B cell (primary cell): ENCODE measurements around the gene GFI1B. TPM values are rescaled to one million over a fixed set of nuclear protein-coding genes. Genes with fewer than 3 reads are reported as not detected.

ENCODE experiments used
- ATAC-seq: fragments of 200-7000 bp; cut with Tn5 transposase; one replicate; pipeline ENCODE4 v1.10.0; 2021; ENCODE audit warnings: low read depth, mild to moderate bottlenecking, moderate number of reproducible peaks, moderate library complexity
- CTCF ChIA-PET: fragments of 350-600 bp; sonication (Branson Sonifier 250); formaldehyde crosslinking; loops from one replicate; lab custom pipeline; 2021; ENCODE audit warnings: antibody characterized with exemption, inconsistent platforms; lab: Charles Lee
- POLR2A ChIA-PET: fragments of 350-600 bp; sonication (Branson Sonifier 250); formaldehyde crosslinking; loops from one replicate; lab custom pipeline; 2021; ENCODE audit warnings: antibody characterized with exemption; lab: Charles Lee
- DNase-seq: peaks from one replicate; pipeline ENCODE4 v3.0.0; 2013
- H2AFZ ChIP-seq: 2 replicates; pipeline ENCODE4 v1.6.1; 2012; ENCODE audit warnings: mild to moderate bottlenecking, low read depth, low read length; ENCODE audit not compliant: insufficient read depth, poor library complexity, severe bottlenecking
- H3K27ac ChIP-seq, 2 donors: 1 replicate in 1 of 2; 2 replicates in 1 of 2; pipeline ENCODE4 v1.5.1; 2012 to 2013; ENCODE audit warnings: low read length in 2 of 2, mild to moderate bottlenecking in 2 of 2, moderate library complexity in 1 of 2
- H3K27me3 ChIP-seq, 4 experiments: fragments of 200-600 bp in 1 of 4; sonication (generic) in 1 of 4; replicated peaks in 1 of 4; 1 replicate in 2 of 4; 2 replicates in 2 of 4; pipeline versions ENCODE4 v1.6.1 to v1.7.0; 2013 to 2016; ENCODE audit warnings: low read length in 3 of 4, mild to moderate bottlenecking in 2 of 4, mixed read lengths in 1 of 4, moderate library complexity in 1 of 4; ENCODE audit not compliant: insufficient read depth in 4 of 4, control insufficient read depth in 3 of 4; ENCODE audit errors: control extremely low read depth in 1 of 4
- H3K36me3 ChIP-seq, 2 experiments: replicated peaks in 1 of 2; 1 replicate in 1 of 2; 2 replicates in 1 of 2; pipeline versions ENCODE4 v1.6.1 to v1.7.1; 2013; ENCODE audit warnings: low read length in 1 of 2; ENCODE audit not compliant: insufficient read depth in 2 of 2, control insufficient read depth in 1 of 2; ENCODE audit errors: control extremely low read depth in 1 of 2, extremely low read depth in 1 of 2
- H3K4me1 ChIP-seq, 2 donors: fragments of 200-600 bp in 1 of 2; sonication (generic) in 1 of 2; 1 replicate in 1 of 2; 2 replicates in 1 of 2; pipeline versions ENCODE4 v1.5.1 to v1.6.1; 2013 to 2017; ENCODE audit warnings: low read length in 2 of 2; ENCODE audit not compliant: control insufficient read depth in 2 of 2, insufficient read depth in 2 of 2
- H3K4me2 ChIP-seq: replicated peaks from 2 replicates; pipeline ENCODE3; 2012; ENCODE audit warnings: mild to moderate bottlenecking, low read depth, low read length; ENCODE audit not compliant: poor library complexity, severe bottlenecking
- H3K4me3 ChIP-seq, 5 experiments: fragments of 200-600 bp in 1 of 5; sonication (generic) in 1 of 5; 1 replicate in 3 of 5; 2 replicates in 2 of 5; pipeline versions ENCODE4 v1.5.1 to v1.7.0; 2011 to 2016; ENCODE audit warnings: low read length in 4 of 5, mild to moderate bottlenecking in 4 of 5, low read depth in 2 of 5, control low read depth in 1 of 5, moderate library complexity in 1 of 5; ENCODE audit not compliant: insufficient read depth in 1 of 5; ENCODE audit errors: control extremely low read depth in 1 of 5, extremely low read depth in 1 of 5
- H3K79me2 ChIP-seq: fragments of 200-600 bp; sonication (generic); one replicate; pipeline ENCODE4 v1.6.0; 2016; ENCODE audit warnings: low read length; ENCODE audit not compliant: control insufficient read depth, insufficient read depth
- H3K9ac ChIP-seq: fragments of 200-600 bp; sonication (generic); 2 replicates; pipeline ENCODE4 v1.6.1; 2017; ENCODE audit warnings: mild to moderate bottlenecking, low read length, moderate library complexity
- H3K9me3 ChIP-seq, 3 donors: one replicate each; pipeline versions ENCODE4 v1.6.1 to v1.7.1; 2013; ENCODE audit warnings: low read length in 2 of 3; ENCODE audit not compliant: control insufficient read depth in 2 of 3, insufficient read depth in 1 of 3; ENCODE audit errors: control extremely low read depth in 1 of 3
- H4K20me1 ChIP-seq: 2 replicates; pipeline ENCODE4 v1.6.0; 2012; ENCODE audit warnings: mild to moderate bottlenecking, low read length; ENCODE audit not compliant: insufficient read depth, control insufficient read depth, poor library complexity, severe bottlenecking
- H3K27ac Mint-ChIP-seq: one replicate; pipeline ENCODE4 v1.8.0; 2021; ENCODE audit warnings: mixed read lengths
- H3K27me3 Mint-ChIP-seq: one replicate; pipeline ENCODE4 v1.8.0; 2021; ENCODE audit warnings: mixed read lengths
- H3K4me1 Mint-ChIP-seq: one replicate; pipeline ENCODE4 v1.8.0; 2021; ENCODE audit warnings: mixed read lengths
- H3K4me3 Mint-ChIP-seq: one replicate; pipeline ENCODE4 v1.8.0; 2021; ENCODE audit warnings: mixed read lengths
- H3K9me3 Mint-ChIP-seq: one replicate; pipeline ENCODE4 v1.8.0; 2022; ENCODE audit warnings: mixed read lengths; ENCODE audit not compliant: insufficient read depth
- EZH2 ChIP-seq: IDR thresholded peaks from 2 replicates; pipeline ENCODE4 v1.6.1; 2012; ENCODE audit warnings: borderline replicate concordance, low read depth, mild to moderate bottlenecking, moderate library complexity, low read length; ENCODE audit not compliant: insufficient read depth, poor library complexity, severe bottlenecking
- WGBS: methylation state at CpG from one replicate; pipeline ENCODE4 v1.1.5; 2013; ENCODE audit warnings: missing lambda C conversion rate; ENCODE audit not compliant: insufficient coverage; 5-methylcytosine and 5-hydroxymethylcytosine counted together
- intact Hi-C: fragments of 100-400 bp; cut with micrococcal nuclease; formaldehyde crosslinking; loops from one replicate; pipeline ENCODE4 v1.10.0; 2022
- polyA plus RNA-seq: library from polyadenylated mRNA; depleted of rRNA; stranded (reverse); fragments of >200 nt; gene quantifications from 2 replicates; pipeline ENCODE4 v1.2.3, GENCODE V29; 2012
- total RNA-seq, 2 donors: library from RNA; stranded (reverse); fragments of 120-200 nt in 1 of 2; gene quantifications; 1 replicate in 1 of 2; 2 replicates in 1 of 2; pipeline versions ENCODE4 v1.2.3 to v1.2.4, GENCODE V29; 2013 to 2022
- TF ChIP-seq, protein P1 (sequence below): fragments of 200-600 bp; IDR thresholded peaks from one replicate; pipeline ENCODE4 v1.8.0; 2022; ENCODE audit warnings: antibody characterized with exemption, mild to moderate bottlenecking

Gene GFI1B
- total and polyA plus RNA-seq, 2 donors (not counting 1 experiment from before 2014, with no cell fraction given) = 0.09 TPM; not detected in 1

DNA sequence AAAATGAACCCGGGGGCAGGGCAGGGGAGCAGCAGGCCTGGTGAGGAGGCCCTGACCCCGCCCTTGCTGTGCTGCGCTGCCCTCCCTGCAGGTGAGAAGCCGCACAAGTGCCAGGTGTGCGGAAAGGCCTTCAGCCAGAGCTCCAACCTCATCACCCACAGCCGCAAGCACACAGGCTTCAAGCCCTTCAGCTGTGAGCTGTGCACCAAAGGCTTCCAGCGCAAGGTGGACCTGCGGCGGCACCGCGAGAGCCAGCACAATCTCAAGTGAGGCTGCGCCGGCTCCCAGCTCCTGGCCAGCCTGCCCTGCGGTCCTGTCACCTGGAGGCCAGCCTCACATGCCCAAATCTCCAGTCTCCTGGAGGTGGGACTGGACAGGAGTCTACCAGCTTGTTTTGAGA lies 12.3 kb downstream of the GFI1B start:
- Mint-ChIP-seq H3K27me3 (peaks cover 49% of the 10 kb centered on the region), H3K4me3 (no peak overlapping the region)
- POLR2A ChIA-PET = no interaction called here

More for the DNA sequence above, 12.3 kb downstream of the GFI1B start:
- CTCF ChIA-PET = no interaction called here
- no peaks in the 10 kb centered on the region for H3K79me2 ChIP-seq
- ATAC-seq = no peak
- no peaks in the 10 kb centered on the region for H3K9me3 ChIP-seq
- WGBS = 96% methylated on average over 14 of the region's 14 CpGs
- intact Hi-C loops = no loop called here
- Mint-ChIP-seq H3K9me3 (no peaks in the 10 kb centered on the region), H3K27ac (no peak overlapping the region), H3K4me1 (peaks cover 13% of the 10 kb centered on the region)
- no peak overlapping the region for H3K9ac ChIP-seq
- no peak overlapping the region for H3K4me2 ChIP-seq
- H3K36me3 ChIP-seq = no peaks in the 10 kb centered on the region
- H3K4me3 ChIP-seq = no peak overlapping the region
- H3K27me3 ChIP-seq = peaks cover 0 to 41% (median 5%) of the 10 kb centered on the region in 4 experiments
- no peak for DNase-seq
- peaks cover 4 to 10% of the 10 kb centered on the region in 2 donors for H3K4me1 ChIP-seq
- no peak for TF ChIP-seq EZH2
- TF ChIP-seq, protein P1, sequence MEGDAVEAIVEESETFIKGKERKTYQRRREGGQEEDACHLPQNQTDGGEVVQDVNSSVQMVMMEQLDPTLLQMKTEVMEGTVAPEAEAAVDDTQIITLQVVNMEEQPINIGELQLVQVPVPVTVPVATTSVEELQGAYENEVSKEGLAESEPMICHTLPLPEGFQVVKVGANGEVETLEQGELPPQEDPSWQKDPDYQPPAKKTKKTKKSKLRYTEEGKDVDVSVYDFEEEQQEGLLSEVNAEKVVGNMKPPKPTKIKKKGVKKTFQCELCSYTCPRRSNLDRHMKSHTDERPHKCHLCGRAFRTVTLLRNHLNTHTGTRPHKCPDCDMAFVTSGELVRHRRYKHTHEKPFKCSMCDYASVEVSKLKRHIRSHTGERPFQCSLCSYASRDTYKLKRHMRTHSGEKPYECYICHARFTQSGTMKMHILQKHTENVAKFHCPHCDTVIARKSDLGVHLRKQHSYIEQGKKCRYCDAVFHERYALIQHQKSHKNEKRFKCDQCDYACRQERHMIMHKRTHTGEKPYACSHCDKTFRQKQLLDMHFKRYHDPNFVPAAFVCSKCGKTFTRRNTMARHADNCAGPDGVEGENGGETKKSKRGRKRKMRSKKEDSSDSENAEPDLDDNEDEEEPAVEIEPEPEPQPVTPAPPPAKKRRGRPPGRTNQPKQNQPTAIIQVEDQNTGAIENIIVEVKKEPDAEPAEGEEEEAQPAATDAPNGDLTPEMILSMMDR = no peak
- no peak overlapping the region for H3K27ac ChIP-seq
- no peak overlapping the region for H2AFZ ChIP-seq
- H4K20me1 ChIP-seq = no peaks in the 10 kb centered on the region
